Mucosa of stomach (tissue), 1 donor: ENCODE results near the gene CCNF.

Experiments used
- H3K27me3 ChIP-seq: one replicate; pipeline ENCODE4 v1.7.0; 2013; ENCODE audit warnings: mild to moderate bottlenecking, low read length; ENCODE audit not compliant: control insufficient read depth, insufficient read depth
- H3K36me3 ChIP-seq: one replicate; pipeline ENCODE4 v1.7.0; 2013; ENCODE audit warnings: low read length; ENCODE audit not compliant: control insufficient read depth, insufficient read depth
- H3K4me1 ChIP-seq: one replicate; pipeline ENCODE4 v1.7.0; 2013; ENCODE audit warnings: mild to moderate bottlenecking, low read length; ENCODE audit not compliant: control insufficient read depth, insufficient read depth
- H3K4me3 ChIP-seq: one replicate; pipeline ENCODE4 v1.7.0; 2013; ENCODE audit warnings: low read length
- H3K9ac ChIP-seq: one replicate; pipeline ENCODE4 v1.7.0; 2013; ENCODE audit warnings: mild to moderate bottlenecking, low read length, moderate library complexity
- H3K9me3 ChIP-seq: one replicate; pipeline ENCODE4 v1.7.0; 2013; ENCODE audit warnings: mild to moderate bottlenecking, low read length, moderate library complexity; ENCODE audit not compliant: control insufficient read depth
- donor health status: Pancreatic carcinoma.

The CCNF gene

DNA sequence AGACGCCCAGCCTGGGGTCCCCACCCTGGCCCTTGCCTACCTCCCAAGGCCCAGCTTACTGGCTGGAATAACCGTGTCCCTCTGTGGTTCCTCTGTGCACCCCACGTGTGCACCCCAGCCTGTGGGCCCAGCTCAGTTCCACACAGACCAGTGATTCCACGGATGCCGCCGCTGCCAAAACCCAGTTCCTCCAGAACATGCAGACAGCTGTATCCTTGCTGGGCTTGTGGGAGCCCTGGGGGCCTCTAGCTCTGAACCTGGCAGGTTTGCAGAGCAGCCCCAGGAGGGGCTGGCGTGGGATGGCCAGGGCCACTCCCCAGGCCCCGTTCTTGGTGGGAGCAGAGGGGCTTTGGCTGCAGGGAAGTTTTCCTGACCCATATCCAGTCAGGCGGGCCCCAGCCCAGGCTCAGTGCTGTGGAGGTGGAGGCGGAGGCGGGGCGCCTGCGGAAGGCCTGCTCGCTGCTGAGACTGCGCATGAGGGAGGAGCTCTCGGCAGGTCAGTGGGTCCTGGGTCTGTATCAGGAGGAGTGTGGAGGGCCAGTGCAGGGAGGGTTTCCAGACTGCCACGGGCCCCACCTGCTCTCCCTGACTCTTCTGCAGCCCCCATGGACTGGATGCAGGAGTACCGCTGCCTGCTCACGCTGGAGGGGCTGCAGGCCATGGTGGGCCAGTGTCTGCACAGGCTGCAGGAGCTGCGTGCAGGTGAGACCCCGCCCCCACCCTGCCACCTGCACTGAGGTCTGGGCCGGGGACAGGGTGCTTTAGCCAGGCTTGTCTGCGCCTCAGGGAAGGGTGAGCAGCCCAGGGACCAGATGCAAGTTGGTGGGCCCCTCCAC is 33.0 kb downstream of the CCNF start:
- Histone ChIP-seq H3K9me3 (no peaks in the 10 kb centered on the region), H3K4me3 (no peak overlapping the region), H3K36me3 (no peaks in the 10 kb centered on the region), H3K4me1 (peaks cover 13% of the 10 kb centered on the region), H3K9ac (no peak overlapping the region), H3K27me3 (peaks cover under 1% of the 10 kb centered on the region)

DNA sequence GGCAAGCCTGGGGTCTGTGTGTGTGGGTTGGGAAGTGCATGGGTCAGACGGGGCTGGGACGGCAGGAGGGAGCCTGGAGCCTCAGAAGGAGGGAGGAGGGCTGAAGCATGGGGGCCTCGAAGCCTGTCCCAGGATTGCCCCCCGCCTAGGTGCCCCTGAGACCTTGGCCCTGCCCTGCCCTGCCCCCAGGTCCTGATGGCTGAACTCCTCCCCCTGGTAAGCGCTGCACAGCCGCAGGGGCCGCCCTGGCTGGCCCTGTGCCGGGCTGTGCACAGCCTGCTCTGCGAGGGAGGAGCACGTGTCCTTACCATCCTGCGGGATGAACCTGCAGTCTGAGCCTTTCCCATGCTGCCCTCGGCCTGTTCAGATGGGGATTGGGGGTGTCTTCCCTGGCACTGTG is 35.1 kb downstream of the CCNF start:
- Histone ChIP-seq H3K9me3 (no peaks in the 10 kb centered on the region), H3K4me3 (no peak overlapping the region), H3K36me3 (no peaks in the 10 kb centered on the region), H3K27me3 (peaks cover 20% of the 10 kb centered on the region), H3K4me1 (peaks cover 24% of the 10 kb centered on the region), H3K9ac (no peak overlapping the region)

- Histone ChIP-seq H3K9ac (no peak overlapping the region), H3K27me3 (peaks cover 35% of the 10 kb centered on the region), H3K4me1 (peaks cover 15% of the 10 kb centered on the region), H3K4me3 (no peak overlapping the region), H3K9me3 (no peaks in the 10 kb centered on the region), H3K36me3 (no peaks in the 10 kb centered on the region)
These were observed 36.6 kb downstream of the CCNF start for GRCh38 chr16:2465653-2466415.

DNA sequence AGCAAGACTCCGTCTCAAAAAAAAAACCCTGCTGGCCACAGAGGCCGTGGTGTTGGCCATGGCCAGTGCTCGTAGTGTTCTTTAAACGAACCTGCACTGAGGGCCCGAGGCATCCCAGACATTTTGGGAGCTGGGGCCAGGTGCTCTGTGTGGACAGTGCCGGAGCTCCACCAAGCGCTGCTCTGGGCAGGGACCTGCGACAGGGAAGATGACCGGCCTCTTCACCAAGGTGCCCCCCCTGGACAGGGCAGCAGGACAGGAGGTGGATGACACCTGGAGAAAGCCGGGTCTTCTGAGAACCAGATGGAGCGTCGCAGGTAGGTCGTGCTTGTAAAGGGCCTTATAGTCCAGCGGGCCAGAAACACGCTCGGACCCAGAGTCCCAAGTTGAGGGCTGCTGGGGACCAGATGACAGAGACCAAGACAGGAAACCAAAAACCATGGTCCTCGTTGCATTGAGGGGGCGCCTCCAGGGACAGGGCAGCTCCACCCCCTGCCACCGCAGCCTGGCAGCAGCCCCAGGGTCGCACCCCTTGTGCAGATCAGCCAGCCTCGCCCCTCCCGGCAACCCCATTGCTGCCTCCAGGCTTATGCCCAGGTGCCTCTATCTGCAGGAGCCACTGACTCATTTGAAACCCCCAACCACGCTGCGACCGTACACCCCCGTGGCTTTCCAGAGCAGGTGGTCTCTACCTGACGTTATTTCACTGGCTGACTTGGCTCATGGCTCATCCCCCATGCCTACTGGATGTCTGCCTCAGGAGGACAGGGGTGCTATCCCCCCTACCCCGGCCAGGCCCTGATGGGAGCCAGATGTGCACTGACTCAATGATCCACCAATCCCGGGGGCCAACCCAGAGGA is 37.6 kb downstream of the CCNF start:
- peaks cover 46% of the 10 kb centered on the region for H3K27me3 ChIP-seq
- no peak overlapping the region for H3K4me3 ChIP-seq
- H3K36me3 ChIP-seq: no peaks in the 10 kb centered on the region
- H3K9ac ChIP-seq: no peak overlapping the region
- H3K9me3 ChIP-seq: no peaks in the 10 kb centered on the region
- H3K4me1 ChIP-seq: peaks cover 15% of the 10 kb centered on the region

DNA sequence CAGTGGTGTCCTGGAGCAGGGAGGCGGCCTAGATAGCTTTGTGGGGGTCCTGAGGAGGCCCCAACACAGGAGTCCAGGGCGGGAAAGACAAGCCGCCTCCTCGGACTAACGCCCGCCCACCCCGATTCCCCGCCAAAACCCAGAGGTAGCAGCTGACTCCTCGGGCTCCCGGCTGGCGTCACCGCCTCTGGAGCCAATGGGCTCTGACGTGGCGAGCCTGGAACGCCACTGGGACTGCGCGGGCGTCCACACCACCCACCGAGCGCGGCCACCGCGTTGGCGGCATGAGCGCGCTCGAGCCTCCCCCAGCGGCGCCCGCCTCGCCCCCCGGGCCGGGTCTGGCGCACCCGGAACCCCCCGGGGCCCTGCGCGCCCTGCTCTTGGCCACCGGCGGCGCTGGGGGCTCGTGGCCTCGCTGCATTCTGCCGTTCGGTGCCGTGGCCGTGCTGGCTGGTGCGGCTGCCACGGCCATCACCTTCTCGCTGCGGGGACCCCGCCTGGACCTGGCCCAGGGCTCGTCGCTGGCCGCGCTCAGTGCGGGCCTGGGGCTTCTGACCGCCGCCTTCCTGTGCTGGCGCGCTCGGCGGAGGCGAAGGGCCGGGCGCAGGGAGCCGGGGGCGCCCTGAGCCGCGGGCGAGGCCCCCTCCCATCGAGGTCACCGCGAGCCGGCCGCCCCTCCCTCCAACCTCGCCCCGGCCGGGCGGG is 38.4 kb downstream of the CCNF start:
- H3K4me3 ChIP-seq: no peak overlapping the region
- H3K9ac ChIP-seq: no peak overlapping the region
- H3K9me3 ChIP-seq: no peaks in the 10 kb centered on the region
- no peaks in the 10 kb centered on the region for H3K36me3 ChIP-seq
- H3K4me1 ChIP-seq: peaks cover 15% of the 10 kb centered on the region
- peaks cover 54% of the 10 kb centered on the region for H3K27me3 ChIP-seq

DNA sequence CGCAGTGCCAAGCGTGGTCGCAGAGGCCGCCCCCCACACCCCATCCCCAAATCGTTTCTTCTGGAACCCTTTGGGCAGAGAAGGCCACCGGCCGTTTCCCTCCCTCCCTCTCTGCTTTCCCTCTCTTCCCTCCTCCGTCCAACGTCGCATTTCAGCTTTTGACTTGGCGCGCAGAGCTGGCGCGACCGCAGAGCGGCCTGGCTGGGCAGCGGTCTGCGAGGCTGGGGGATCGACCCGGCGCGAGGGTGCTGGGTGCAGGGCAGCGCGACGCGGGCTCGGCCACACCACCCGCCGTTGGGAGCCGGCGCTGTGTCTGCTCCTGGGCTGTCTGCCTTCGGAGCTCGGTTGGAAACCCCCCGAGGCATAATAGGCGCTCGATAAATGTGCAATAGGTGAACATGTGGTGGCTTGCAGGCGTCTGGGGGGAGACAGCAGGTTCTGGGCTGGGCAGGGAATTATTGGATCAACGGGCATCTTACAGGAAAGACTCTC is 39.0 kb downstream of the CCNF start:
- H3K9ac ChIP-seq: no peak overlapping the region

DNA sequence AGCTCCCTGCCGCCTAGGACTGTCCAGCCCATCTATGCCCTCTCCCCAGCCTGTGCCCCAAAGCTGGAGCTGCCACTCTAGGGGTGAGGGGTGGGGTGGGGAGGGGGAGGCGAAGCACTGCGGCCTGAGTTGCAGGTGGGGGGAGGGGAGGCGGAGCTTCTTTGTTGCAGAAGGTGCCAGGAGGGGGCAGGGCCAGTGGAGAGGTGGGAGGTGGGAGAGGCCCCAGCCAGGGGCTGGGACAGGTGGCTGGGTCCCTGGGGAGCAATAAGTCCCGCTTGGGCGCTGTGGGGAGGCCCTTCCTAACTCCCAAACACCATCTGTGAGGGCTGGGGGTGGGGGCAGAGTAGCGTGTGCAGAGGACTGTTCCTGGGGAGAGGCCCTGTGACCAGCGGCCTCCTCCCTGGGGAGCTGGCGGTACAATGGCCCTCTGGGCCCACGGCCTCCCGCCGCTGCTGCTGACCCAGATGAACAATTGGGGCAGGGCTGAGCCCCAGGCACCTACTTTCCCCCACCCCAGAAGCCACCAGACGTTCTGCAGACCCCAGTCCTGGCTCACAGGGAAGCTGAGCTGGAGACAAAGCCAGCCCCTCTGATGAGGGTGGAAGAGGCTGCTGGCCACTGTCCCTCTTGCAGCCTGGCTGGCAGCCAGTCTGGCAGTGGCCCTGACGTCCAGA is 39.6 kb downstream of the CCNF start:
- no peaks in the 10 kb centered on the region for H3K36me3 ChIP-seq
- H3K27me3 ChIP-seq: peaks cover 63% of the 10 kb centered on the region
- H3K4me3 ChIP-seq: no peak overlapping the region
- peaks cover 22% of the 10 kb centered on the region for H3K4me1 ChIP-seq
- H3K9me3 ChIP-seq: no peaks in the 10 kb centered on the region
- H3K9ac ChIP-seq: no peak overlapping the region

More for the DNA sequence above, 39.0 kb downstream of the CCNF start:
- Histone ChIP-seq H3K36me3 (no peaks in the 10 kb centered on the region), H3K27me3 (peaks cover 60% of the 10 kb centered on the region), H3K4me1 (peaks cover 18% of the 10 kb centered on the region), H3K4me3 (peak overlapping the region; percentile 25), H3K9me3 (no peaks in the 10 kb centered on the region)

- peaks cover 63% of the 10 kb centered on the region for H3K27me3 ChIP-seq
- H3K36me3 ChIP-seq: no peaks in the 10 kb centered on the region
- no peak overlapping the region for H3K4me3 ChIP-seq
- peaks cover 28% of the 10 kb centered on the region for H3K4me1 ChIP-seq
- no peaks in the 10 kb centered on the region for H3K9me3 ChIP-seq
- no peak overlapping the region for H3K9ac ChIP-seq
These were observed 40.4 kb downstream of the CCNF start for GRCh38 chr16:2469399-2470233.

DNA sequence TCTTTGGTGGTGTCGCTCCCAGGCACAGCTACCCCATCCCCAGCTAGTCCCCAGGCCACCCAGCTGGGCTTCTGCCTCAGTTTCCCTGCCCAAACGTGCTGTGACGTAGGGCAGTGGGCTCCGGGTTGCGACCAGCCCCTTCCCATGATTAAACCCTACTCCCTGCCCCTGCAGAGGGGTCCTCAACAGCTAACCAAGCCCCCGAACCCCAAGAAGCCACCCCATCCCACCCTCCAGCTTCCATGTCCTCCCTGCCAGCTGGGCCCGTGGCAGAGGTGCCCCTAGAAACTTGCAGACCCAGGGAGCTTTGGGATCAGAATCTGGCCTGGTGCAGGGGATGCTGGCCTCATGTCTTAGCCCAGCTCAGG is 41.0 kb downstream of the CCNF start:
- H3K9ac ChIP-seq: no peak overlapping the region
- no peaks in the 10 kb centered on the region for H3K36me3 ChIP-seq
- peaks cover 28% of the 10 kb centered on the region for H3K4me1 ChIP-seq
- H3K9me3 ChIP-seq: no peaks in the 10 kb centered on the region
- peaks cover 63% of the 10 kb centered on the region for H3K27me3 ChIP-seq
- no peak overlapping the region for H3K4me3 ChIP-seq

- Histone ChIP-seq H3K4me3 (no peak overlapping the region), H3K4me1 (peaks cover 30% of the 10 kb centered on the region), H3K9ac (no peak overlapping the region), H3K36me3 (no peaks in the 10 kb centered on the region), H3K27me3 (peaks cover 63% of the 10 kb centered on the region), H3K9me3 (no peaks in the 10 kb centered on the region)
These were observed 41.4 kb downstream of the CCNF start for GRCh38 chr16:2470603-2471015.
